Cerebellar nuclear complex (tissue), 1 donor: ENCODE results near the gene SLC51A.
"Not testable (repeated sequence)": the region's sequence is repeated elsewhere in the genome, so short reads cannot be mapped to it uniquely, and the experiment has no call there.

Experiments used
- DNase-seq, 2 experiments: peaks; one replicate each; lab custom pipeline; 2025; lab: John Stamatoyannopoulos, UW

SLC51A gene

DNA sequence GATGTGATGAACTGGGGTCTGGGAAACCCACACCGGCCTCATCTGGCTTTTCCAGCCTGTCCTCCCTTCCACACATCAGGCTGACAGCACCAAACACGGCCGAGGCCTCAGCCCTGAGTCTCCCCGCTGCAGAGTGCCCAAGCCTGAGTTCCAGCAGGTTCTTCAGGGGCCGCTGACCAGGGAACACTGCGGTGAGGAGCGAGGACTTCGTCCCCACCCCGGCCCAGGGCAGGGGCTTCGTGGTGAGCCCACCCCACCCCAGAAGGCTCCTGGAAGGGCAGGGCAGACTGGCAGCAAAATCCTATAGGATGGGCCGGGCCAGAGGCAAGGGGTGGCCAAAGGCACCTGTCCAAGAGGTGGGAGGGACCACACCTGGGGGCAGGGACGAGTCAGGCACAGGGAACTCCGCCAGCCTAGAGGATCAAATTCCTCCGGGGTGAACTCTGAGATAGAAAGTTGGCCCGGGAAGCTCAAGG, at the start of gene SLC51A:
TSS of gene SLC51A (plus strand) at position 446 of the 476 bp plus-strand sequence. CDS start 179 bp downstream, outside the sequence.
- DNase-seq, result no peak

DNA sequence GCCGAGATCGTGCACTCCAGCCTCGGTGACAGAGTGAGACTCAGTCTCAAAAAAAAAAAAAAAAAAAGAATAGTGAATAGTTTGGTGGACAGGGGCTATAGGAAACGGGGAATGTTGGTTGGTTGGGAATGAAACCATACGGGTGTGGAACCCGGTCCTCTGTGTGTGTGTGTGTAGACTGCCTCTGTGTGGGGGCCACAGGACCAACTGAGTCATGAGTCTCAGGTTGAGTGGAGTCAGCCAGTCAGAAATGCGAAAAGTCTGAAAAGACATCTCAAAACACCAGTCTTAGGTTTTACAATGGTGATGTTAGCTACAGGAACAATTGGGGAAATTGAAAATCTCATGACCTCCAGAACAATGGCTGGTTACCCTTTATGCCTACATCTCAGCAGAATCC, 49.6 kb upstream of the SLC51A start:
- DNase-seq, result no peak

DNA sequence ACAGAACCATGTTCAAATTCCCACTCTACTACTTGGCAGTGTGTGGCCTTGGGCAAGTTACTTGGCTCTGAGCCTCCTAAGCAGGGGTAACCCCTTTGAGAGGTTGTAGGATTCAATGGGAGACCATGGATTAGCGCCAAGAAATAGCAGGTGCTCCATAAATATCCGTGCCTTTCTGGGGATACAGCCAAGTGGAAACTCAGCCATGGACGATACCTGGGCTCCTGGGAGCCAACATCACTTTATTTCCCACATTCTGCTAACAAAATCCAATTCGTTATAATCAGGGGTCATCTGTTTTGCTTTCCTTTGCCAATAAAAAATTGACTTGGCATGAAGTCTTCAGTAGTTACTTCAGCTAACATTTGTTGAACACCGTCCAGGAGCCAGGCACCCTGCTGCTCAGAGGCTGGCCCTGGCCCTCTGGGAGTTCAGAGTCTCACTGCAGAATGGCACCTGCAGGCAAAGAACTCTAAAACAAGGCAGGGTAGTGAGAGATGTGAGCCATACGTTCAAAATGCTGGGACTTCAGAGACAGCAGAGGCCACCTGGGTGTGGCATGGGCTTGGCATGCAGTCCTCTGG, 47.4 kb upstream of the SLC51A start:
- DNase-seq, result no peak

DNA sequence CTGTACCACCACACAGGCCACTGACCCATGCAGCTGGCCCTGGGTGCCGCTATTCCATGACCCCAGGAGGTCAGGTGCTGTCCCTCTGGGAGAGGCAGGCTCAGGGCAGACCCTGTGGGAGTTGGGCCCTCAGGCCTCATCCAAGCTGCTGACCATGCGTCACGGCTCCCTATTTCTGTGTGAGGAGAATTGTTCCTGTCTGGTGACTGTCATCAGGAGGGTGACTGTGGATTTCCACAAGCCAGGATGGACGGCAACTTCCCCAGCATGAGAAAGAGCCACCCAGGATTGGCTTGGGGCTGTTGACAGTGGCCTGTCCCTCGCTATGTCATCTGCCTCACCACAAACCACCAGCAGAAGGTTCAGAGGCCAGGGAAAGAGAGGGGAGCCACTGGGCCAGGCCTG, 46.5 kb upstream of the SLC51A start:
- DNase-seq, result no peak

DNA sequence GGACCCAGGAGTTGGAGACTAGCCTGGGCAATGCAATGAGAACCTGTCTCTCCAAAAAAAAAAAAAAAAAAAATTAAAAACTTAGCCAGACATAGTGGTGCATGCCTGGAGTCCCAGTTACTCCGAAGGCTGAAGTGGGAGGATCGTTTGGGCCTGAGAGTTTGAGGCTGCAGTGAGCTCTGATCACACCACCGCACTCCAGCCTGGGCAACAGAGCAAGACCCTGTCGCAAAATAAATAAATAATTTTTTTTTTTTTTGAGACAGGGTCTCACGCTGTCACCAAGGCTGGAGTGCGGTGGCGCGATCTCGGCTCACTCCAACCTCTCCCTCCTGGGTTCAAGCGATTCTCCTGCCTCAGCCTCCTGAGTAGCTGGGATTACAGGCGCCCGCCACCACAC, 46.0 kb upstream of the SLC51A start:
- DNase-seq, result not testable (repeated sequence)

DNA sequence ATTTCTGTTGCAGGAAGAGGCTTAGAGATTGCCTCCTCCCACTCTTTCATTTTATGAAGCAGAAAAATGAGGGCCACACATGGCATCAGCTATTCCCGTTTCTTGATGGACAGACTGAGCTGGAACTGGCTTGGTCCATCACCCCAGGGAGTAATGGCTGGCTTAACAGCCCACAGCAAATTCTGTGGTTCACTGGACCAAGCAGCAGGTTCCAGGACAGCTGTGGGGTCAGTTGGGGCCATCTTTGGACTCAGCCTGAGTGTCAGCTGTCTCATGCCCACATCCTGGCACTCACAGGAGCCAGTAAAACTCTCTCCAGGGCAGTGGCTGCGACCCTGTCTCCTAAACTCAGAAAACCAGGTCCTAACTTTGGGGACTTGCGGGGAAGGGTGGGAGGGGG, 41.7 kb upstream of the SLC51A start:
- DNase-seq, result no peak

DNA sequence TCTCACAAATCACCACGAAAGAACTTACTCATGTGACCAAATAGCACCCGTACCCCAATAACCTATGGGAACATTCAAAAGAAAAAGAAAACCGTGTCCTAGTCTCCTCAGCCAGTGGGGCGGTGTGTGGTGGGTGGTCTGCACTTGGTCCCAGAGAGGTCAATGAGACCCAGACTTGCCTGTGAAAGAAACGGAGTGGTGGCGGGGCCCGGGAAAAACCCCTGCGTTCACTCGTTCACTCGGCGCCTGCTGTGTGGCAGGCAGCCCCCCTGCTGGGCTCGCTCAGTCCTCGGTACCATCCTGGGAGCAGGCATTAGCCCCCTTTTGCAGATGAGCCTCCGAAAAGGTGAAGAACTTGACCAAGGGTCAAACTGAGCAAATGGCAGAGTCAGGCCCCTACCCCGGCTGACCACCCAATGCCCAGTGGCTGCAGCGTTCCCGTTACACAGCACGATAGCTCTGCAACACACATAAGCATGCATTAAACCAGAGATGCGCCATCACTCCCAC, 41.2 kb upstream of the SLC51A start:
- no peak for DNase-seq

DNA sequence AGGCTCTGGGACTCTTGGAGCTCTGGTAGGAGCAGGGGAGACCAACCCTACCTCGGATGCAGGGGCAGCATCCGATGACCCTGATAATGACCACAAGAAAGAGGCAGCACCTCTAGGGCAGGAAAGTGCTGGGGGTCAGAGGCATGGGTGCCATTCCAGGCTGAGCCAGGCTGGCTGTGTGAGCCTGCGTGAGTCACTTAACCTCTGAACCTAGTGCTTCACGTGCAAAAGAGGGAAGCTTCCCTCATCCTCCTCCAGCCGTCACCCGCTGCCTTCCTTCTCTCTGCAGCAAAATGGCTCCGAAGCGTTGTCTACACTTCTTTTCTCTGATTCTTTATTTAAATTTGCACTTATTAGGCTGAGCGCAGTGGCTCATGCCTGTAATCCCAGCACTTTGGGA, 40.6 kb upstream of the SLC51A start:
- DNase-seq, result no peak

DNA sequence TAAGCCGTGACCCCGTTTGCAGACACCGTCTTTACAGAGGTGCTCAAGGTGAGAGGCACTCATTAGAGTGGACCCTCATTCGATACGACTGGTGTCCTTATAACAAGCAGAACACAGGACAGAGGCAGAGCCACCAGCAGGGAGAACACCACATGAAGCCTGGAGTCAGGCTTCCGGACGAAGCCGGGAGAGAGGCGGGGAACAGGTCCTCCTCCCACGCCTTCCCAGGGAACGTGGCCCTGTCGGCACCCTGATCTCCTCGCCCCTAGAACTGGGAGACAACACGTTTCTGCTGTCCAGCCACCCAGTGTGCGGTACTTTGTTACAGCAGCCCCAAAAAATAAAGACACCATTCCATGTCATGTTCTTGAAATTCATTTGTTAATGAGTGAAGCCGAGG, 38.8 kb upstream of the SLC51A start:
- no peak for DNase-seq

DNA sequence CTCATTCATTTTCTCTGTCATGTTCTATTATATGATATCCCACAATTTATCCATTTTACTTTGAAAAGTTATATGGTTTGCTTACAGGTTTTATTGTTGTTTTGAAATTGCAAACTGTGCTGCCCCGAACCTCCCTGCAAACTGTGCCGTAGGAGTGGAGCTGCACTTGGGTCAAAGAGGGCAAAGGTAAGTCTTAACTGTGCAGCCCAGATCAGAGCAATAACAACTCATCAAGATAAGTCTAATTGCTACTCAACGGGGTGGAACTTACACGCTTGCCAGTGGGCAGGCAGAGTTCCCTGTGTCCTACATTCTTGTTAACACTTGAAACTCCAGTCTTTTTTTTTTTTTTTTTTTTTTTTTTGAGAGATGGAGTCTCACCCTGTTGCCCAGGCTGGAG, 38.4 kb upstream of the SLC51A start:
- no peak for DNase-seq

DNA sequence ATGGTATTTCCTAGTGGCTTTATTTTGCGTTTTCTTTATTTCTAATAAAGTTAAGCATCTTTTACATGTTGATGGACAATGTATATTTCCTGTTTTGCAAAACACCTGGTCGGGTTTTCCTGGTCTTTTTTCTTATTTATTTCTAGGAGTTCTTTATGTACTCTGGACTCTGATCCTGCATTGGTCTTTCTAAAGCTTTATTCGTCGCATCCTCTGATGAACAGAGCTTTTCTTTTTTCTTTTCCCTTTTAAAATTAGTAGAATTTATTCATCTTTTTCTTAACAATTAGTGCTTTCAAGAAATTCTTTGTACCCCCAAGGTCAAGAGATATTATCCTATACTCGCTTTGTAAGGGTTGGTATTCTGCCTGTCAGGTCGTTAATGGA, 37.3 kb upstream of the SLC51A start:
- DNase-seq, result no peak

DNA sequence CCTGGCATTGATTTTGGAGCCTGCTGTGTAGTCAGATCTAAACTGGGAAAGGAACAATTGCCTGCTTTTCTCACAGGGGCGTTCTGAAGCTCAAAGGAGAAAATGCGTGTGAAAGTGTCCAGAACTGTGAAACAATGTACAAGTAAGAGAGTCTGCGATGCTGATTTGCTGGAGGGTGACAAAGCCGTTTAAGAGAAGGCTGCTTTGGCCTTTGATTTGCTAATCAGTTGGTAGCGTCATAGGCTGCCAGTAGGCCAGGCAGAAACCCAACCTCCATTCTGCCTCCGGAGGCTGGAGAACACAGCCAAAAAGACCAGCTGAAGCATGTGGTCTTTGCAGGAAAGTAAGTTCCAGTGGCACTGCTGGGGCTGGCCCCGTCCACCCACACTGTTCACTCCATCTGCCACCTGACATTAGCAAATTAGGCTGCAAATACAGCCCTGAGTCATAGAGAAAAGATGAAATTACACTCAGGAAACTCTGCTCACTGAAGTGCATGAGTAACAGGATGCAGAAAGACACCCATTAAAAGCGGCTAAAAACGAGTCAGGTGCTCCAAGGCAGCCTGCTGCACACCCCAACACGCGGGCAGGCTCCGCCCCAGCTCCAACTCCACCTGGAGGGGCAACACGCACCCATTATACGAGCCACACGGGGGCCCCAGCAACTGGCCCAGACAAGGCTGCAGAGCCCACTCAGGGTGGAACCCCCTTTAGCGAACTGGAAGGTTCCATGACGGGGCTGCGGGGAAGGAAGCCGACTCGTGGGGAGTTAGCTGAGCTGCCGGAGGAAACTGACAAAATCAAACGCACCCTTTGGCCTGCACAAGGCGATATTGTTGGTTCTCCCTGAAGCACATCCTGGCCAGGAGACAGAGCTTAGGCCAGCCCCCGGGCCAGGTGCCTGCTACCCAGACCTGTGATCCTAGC, 36.7 kb upstream of the SLC51A start:
- peak; percentile 87 to 95 for DNase-seq

DNA sequence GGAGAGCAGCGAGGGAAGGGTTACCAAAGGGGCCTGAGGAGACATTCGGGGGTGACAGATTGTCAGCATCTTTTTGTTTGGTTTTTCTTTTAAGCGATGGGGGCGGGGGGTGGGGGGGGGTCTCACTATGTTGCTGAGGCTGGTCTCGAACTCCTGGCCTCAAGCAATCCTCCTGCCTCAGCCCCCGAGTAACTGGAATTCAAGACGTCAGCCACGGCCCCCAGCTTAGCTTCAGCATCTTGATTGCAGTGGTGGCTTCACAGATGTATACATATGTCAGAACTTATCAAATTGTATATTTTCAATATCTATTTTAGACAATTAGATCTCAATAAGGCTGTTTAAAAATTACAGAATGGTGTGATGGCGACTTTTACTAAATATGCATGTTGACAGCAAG, 36.0 kb upstream of the SLC51A start:
- DNase-seq, result no peak

DNA sequence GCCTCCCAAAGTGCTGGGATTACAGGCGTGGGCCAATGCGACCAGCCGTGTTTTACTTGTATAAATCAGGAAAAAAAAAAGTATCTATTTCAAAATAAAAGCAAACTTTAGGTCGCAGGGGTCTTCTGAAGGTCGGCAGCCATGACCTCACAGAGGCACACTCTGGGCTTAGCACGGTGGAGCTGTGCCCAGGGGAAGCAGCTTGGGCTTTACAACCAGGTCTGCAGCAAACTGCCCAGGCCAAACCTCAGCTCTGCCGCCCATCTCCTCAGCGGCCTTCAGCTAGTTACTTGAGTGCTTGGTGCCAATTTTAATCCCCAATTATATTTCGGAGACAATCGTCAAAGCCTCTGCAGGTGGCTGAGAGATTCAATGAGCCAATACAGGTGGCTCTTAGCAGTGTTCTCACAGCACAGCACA, 35.2 kb upstream of the SLC51A start:
- DNase-seq, result no peak

DNA sequence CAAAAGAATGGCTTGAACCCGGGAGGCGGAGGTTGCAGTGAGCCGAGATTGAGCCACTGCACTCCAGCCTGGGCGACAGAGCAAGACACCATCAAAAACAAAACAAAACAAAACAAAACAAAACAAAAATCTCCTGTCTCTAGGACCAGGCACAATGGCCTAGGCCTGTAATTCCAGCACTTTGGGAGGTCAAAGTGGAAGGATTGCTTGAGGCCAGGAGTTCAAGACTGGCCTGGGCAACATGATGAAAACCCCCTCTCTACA, 32.2 kb upstream of the SLC51A start:
- DNase-seq, result not testable (repeated sequence)

DNA sequence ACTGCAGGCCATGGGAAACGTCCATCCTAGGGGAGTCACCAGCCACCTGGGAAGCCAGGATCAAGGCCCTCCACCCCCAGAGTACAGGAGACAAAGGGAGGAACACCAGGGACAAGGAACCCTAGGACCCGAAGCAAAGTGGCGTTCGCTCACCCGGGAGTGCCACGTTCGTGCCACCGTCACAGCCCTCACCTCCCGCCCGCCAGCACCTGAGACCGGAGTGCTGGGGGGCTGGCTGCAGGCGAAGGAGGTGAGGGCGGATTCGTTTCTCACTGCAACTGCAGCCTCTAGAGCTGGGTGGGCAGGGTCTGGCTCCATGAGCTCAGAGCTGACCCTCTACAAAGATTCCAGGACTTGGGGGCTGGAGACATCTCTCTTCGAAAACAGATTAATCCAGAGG, 31.5 kb upstream of the SLC51A start:
- DNase-seq, result no peak

DNA sequence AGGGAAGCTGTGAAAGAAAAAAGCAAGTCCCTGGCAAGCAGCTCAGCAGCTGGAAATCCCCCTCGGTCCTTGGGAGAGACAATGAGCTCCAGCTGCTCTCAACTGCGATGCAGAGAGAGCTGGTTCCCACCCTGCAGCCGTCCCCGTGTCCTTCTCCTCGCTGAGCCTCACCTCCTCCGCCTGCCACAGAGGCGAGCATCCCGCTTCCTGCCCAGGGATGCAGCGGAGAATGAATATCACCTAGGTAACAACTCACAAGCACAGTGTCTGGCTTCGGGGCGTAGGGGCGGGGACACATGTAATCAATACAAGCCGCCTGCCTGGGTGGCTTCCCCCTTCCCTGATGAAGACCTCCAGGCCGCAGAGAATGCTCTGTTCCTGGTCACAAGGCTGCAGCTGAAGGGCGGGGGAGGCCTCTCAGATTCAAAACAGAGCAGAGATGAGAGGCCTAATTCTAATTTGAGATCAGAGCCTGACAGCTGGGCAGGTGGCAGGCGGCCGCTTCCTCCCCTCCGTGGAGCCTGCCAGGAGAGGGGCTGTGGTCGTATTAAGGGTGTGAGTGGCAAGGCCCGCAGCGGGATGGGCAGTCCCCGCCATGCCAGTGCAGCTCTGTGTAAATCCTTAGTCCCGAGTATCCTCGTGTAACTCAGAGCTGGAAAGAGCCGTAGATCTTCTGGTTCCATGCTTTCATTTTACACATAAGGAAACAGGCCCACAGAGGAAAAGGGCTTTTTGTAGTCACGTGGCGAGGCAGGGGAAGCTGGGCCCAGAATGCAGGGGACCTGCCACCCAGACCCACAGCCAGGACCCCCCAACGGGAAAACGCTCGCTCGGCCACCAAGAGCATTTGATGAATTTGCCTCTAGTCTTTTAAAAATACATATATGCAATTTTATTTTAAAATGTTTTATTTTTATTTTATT, 29.4 kb upstream of the SLC51A start:
- peak in 1 of 2 experiments; percentile 25 for DNase-seq

DNA sequence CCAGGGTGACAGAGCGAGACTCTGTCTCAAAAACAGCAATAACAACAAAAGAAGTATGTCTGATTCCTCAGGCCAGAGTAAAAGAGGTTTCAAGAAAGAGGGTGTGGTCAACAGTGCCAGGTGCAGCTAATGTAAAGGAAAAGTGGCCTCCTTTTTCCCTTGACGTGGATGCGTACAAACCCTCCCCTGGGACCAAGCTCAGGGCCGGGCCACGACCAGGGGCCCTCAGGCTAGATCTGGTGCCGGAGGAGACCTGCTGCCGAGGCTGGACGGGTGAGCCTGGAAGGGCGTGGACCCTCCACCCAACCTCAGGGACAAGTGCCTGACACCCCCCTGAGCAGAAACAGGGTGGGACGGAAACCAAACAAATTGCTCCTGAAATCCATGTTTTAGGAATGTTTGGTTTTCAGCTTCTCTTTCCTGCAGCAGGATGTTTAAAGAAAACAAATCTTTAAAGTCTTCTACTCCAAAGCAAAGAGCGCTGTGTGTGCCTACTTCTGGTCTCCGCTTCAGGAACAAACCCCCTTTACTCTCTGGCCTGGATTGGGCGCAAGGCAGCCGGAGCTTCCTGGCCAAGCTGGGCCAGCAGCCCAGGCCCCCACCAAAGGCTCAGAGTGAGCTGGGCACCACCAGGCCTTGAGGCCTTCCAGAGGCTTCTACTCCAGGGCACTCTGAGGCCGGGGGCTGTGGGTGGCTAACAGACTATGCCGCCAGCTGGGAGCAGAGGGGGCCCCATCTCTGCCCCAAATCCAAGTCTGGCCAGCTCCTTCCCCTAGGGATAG, 26.6 kb upstream of the SLC51A start:
- no peak for DNase-seq

DNA sequence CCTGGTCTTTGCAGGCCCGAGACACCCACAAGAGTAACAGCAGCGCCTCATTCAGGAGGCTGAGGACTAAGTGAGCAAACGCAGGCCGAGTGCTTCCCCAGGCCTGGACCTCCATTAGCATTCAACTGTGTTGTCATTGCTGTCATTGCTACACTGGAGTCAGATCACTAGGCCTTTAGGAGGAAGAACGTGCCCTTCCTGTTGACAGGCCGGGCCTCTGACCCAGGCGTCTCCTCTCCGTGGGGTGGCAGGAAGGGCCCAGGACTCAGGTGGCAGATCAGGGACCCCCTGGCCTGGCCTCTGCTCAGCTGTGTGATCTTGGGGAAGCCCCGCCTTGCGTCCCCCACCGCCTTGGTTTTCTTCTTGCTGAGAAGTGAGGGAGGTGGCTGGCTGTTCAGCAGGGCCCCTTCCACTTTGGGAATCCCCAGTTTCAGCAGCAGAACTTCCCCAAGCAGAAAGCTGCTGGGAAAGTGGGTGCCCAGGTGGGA, 24.3 kb upstream of the SLC51A start:
- no peak for DNase-seq

DNA sequence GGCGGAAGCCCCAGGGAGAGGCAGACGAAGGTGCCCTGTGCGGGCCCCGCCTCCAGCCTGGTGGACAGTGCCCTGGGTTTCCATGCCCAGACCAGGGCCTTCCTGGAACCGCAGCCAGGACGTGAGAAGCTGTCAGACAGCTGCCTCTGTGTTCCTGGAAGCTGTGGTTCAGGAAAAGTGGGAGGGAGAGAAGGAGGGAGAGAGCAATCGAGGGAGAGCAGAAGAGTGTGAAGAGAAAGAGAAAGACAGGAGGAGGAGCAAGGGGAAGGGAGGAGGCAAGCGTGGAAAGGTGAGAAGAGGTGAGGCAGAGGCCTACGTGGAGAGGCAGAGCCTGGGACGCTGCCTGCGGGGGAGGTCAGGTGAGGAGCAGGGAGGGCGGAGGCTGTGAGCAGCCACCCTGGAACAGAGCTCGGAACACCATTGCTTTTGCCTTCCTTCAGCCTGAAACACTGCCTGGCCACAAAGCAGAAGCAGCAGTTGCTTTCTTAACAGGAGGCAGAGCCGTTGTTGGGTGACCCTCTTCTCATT, 23.7 kb upstream of the SLC51A start:
- no peak for DNase-seq

DNA sequence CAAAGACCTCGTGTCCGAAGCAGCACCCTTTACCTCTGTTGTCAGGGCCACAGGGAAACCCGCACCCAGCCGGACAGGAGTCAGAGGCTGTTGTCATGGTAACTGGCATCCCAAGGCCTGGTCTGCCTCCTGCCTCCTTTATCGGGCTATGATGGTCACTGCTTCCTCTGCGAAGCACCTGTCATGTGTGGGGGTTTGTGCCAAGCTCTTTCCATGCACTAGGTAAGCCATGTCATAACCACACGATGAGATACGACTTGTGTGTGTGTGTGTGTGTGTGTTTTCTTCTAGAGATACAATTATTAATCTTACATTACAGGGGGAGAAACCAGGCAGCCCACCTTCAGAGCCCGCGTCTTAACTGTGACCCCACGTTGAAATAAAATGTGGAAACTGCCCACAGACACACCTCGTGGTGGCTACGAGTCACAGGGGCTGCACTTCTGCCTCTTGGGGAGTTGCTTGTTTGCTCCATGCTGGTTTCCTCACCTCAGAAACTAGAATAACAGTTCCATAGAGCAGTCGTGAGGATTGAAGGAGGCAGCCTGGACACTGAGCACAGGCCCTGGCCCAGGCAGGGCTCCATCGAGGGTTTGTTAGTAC, 23.1 kb upstream of the SLC51A start:
- DNase-seq, result peak; percentile 27 to 55
